ENCODE measurements around the gene REEP3.
A peak's percentile ranks its signal among the peaks of the same experiment; 100 is the strongest.

Gene REEP3

DNA sequence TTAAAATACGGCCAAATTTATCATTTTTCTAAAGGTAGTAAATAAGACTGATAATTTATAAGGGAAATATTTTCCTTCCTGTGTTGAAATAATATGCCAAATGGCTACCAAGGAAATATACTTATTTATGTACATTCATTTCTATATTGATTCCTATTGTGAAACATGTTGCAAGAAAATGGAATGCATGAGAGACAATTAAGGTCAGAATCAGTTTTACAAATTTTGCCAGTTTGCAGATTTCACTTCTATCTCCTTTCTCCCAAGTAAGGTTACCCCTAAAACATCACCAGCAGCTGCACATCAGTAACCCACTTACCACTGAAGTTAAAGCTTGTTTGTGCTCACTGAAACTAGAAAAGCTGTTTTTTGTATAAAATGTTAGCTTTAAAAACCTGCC is 19.2 kb upstream of the REEP3 start:
- Mint-ChIP-seq H3K27me3 (ENCODE audit: low read depth) (no peaks in the 10 kb centered on the region), H3K4me1 (peaks cover 20% of the 10 kb centered on the region), H3K27ac (no peak overlapping the region), H3K4me3 (no peak overlapping the region), H3K9me3 (no peaks in the 10 kb centered on the region), H3K36me3 (ENCODE audit: low read depth) (peaks cover 18% of the 10 kb centered on the region)
- TF ChIP-seq, protein P1, sequence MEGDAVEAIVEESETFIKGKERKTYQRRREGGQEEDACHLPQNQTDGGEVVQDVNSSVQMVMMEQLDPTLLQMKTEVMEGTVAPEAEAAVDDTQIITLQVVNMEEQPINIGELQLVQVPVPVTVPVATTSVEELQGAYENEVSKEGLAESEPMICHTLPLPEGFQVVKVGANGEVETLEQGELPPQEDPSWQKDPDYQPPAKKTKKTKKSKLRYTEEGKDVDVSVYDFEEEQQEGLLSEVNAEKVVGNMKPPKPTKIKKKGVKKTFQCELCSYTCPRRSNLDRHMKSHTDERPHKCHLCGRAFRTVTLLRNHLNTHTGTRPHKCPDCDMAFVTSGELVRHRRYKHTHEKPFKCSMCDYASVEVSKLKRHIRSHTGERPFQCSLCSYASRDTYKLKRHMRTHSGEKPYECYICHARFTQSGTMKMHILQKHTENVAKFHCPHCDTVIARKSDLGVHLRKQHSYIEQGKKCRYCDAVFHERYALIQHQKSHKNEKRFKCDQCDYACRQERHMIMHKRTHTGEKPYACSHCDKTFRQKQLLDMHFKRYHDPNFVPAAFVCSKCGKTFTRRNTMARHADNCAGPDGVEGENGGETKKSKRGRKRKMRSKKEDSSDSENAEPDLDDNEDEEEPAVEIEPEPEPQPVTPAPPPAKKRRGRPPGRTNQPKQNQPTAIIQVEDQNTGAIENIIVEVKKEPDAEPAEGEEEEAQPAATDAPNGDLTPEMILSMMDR (IDR thresholded peaks at IDR 0.05; ENCODE audit: unreplicated experiment in 3 of 3), result no peak

DNA sequence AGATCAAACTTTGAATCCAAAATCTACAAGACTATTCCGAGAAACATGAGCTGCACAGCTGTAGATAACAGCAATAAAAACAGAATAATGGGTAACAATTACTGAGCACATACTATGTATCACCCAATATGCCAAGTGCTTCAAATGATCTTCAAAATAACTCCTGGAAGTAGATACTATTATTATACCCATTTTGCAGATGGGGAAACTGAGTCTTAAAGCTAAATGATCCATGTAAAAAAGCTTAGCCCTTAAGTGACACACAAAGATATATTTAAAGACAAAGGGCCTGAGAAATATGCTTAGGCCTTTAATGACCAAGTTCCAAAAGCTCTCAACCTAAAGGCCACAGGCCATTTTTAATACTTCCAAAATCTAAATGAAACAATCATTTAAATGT is 18.4 kb upstream of the REEP3 start:
- TF ChIP-seq, protein P1 (IDR thresholded peaks at IDR 0.05; ENCODE audit: unreplicated experiment in 3 of 3), result no peak
- H3K4me3 Mint-ChIP-seq, result no peak overlapping the region
- no peak overlapping the region for H3K27ac Mint-ChIP-seq

DNA sequence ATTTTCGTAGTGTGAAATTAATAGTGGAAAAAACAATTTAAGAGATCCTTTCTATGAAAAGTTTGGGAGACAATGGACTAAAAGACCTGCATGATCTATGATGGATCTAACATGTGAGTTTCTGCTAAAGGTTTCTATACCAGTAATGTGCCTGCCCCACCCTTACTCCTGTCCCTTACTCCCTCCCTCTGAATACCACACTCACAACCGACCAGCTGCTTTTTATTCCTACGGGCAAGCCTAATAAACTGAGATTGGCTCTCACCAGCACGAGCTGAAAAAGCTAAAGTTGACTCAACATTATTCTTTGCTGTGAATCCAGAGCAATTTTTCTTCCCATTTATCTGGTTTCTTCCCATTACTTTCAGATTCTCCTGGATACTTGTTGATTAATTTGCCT is 17.8 kb upstream of the REEP3 start:
- H3K36me3 Mint-ChIP-seq (ENCODE audit: low read depth), result peaks cover 28% of the 10 kb centered on the region
- no peak overlapping the region for H3K4me3 Mint-ChIP-seq
- peaks cover 3% of the 10 kb centered on the region for H3K9me3 Mint-ChIP-seq
- TF ChIP-seq, protein P1 (IDR thresholded peaks at IDR 0.05; ENCODE audit: unreplicated experiment in 3 of 3), result no peak
- peaks cover 20% of the 10 kb centered on the region for H3K4me1 Mint-ChIP-seq
- peak overlapping the region in 2 of 3 experiments; percentile 4 to 5 for H3K27ac Mint-ChIP-seq
- H3K27me3 Mint-ChIP-seq (ENCODE audit: low read depth), result no peaks in the 10 kb centered on the region

More for the DNA sequence above, 18.4 kb upstream of the REEP3 start:
- H3K36me3 Mint-ChIP-seq (ENCODE audit: low read depth), result peaks cover 24% of the 10 kb centered on the region
- H3K4me1 Mint-ChIP-seq, result peaks cover 20% of the 10 kb centered on the region
- H3K27me3 Mint-ChIP-seq (ENCODE audit: low read depth), result no peaks in the 10 kb centered on the region
- H3K9me3 Mint-ChIP-seq, result no peaks in the 10 kb centered on the region

DNA sequence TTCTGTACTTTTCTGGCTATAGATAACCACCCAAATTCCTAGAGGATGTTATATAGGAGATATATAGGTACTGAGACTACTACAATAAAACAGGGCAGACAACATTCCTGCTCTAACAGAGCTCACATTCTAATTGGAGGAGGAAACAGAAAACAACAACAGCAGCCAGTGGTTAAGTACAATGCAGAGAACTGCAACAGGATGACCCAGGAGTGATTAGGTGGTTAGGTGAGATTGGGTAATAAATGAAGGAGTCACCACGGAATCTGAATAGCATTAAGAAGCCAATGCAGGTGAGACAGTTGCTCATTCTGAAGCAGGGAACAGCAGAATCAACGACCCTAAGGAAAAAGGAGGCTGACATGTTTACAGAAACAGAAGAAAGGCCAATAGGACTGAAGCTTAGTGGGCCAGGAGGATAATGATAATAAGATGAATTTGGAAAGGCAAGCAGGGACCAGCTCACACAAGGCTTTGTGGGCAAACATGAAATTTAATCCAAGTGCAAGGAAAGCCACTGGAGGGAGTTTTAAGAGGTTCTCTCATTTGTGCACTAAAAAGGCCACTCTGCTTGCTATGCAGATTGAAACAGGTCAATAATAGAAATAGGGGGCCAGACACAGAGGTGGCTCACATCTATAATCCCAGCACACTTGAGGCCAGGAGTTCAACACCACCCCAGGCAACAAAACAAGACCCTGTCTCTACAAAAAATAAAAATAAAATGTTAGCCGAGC is 16.9 kb upstream of the REEP3 start:
- Mint-ChIP-seq H3K27ac (peak overlapping the region in 2 of 3 experiments; percentile 4 to 37), H3K4me1 (peaks cover 20% of the 10 kb centered on the region), H3K4me3 (no peak overlapping the region), H3K27me3 (ENCODE audit: low read depth) (no peaks in the 10 kb centered on the region), H3K36me3 (ENCODE audit: low read depth) (peaks cover 30% of the 10 kb centered on the region), H3K9me3 (peaks cover 3% of the 10 kb centered on the region)
- TF ChIP-seq, protein P1 (IDR thresholded peaks at IDR 0.05; ENCODE audit: unreplicated experiment in 3 of 3), result no peak

DNA sequence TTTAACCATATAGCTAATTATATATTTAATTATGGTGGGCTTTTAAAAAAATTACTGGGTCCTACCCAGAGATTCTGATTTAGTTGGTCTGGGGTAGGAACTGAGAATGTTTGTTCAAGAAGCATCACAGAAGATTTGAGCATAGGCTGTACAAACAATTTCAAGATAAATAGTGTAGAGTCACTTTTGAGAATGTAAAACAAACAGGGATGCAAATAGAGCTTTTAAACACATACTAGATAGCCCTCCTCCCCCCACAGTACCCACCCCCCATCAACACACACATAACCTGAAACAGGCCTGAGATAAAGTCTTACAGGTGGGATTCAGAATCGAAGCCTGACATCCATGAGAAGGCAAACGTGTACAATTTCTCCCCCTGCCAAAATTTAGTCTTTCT is 15.6 kb upstream of the REEP3 start:
- peak overlapping the region in 1 of 3 experiments; percentile 17 for H3K27ac Mint-ChIP-seq
- peaks cover 36% of the 10 kb centered on the region for H3K36me3 Mint-ChIP-seq (ENCODE audit: low read depth)
- peaks cover 6% of the 10 kb centered on the region for H3K9me3 Mint-ChIP-seq
- H3K4me1 Mint-ChIP-seq, result peaks cover 20% of the 10 kb centered on the region
- H3K27me3 Mint-ChIP-seq (ENCODE audit: low read depth), result no peaks in the 10 kb centered on the region
- TF ChIP-seq, protein P1 (IDR thresholded peaks at IDR 0.05; ENCODE audit: unreplicated experiment in 3 of 3), result no peak
- no peak overlapping the region for H3K4me3 Mint-ChIP-seq

DNA sequence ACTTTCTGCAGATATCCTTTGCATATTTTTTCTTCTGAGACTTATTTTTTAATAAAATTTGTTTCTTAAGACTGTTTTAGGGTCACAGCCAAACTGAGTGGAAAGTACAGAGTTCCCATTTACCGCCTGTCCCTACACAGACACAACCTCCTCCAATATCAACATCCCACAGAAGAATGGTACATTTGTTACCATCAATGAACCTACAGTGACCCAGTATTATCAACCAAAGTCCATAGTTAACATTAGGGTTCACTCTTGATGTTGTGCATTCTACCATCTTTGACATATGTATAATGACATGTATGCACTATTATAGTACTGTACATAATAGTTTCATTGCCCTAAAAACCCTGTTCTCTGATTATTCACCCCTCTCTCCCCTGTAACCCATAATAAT is 14.6 kb upstream of the REEP3 start:
- Mint-ChIP-seq H3K4me3 (no peak overlapping the region), H3K27me3 (ENCODE audit: low read depth) (no peaks in the 10 kb centered on the region), H3K36me3 (ENCODE audit: low read depth) (peaks cover 39% of the 10 kb centered on the region), H3K27ac (no peak overlapping the region), H3K4me1 (peaks cover 20% of the 10 kb centered on the region), H3K9me3 (peaks cover 13% of the 10 kb centered on the region)
- TF ChIP-seq, protein P1 (IDR thresholded peaks at IDR 0.05; ENCODE audit: unreplicated experiment in 3 of 3), result no peak

Measured in nephron (organoid).